Heart right ventricle (tissue), 16 donors: Measurements from ENCODE around the gene GAMT. TPM values are rescaled to one million over a fixed set of nuclear protein-coding genes. Genes with fewer than 3 reads are reported as not detected.

Source experiments
- ATAC-seq, 8 donors: fragments of 200-7000 bp; cut with Tn5 transposase; one replicate each; pipeline ENCODE4 v1.9.1; 2020; ENCODE audit warnings: mild to moderate bottlenecking in 8 of 8, moderate library complexity in 8 of 8, moderate number of reproducible peaks in 1 of 8
- DNase-seq, 2 donors: peaks; one replicate each; pipeline ENCODE4 v3.0.0-alpha.2; 2020
- H3K27ac ChIP-seq, 10 donors: fragments of 200-600 bp; sonication (generic) in 2 of 10; one replicate each; pipeline versions ENCODE4 v1.5.0 to v1.8.0; 2020 to 2022; ENCODE audit warnings: mild to moderate bottlenecking in 3 of 10
- H3K27me3 ChIP-seq, 7 donors: fragments of 200-600 bp; one replicate each; pipeline ENCODE4 v1.8.0; 2021 to 2022; ENCODE audit warnings: mild to moderate bottlenecking in 2 of 7
- H3K36me3 ChIP-seq, 9 donors: fragments of 200-600 bp; sonication (generic) in 1 of 9; one replicate each; pipeline versions ENCODE4 v1.5.0 to v1.8.0; 2020 to 2022; ENCODE audit warnings: mild to moderate bottlenecking in 2 of 9
- H3K4me1 ChIP-seq, 9 donors: fragments of 200-600 bp; sonication (generic) in 1 of 9; one replicate each; pipeline versions ENCODE4 v1.5.0 to v1.8.0; 2020 to 2022; ENCODE audit warnings: mild to moderate bottlenecking in 4 of 9
- H3K4me3 ChIP-seq, 10 donors: fragments of 200-600 bp; sonication (generic) in 2 of 10; one replicate each; pipeline versions ENCODE4 v1.5.0 to v1.8.0; 2020 to 2022; ENCODE audit warnings: mild to moderate bottlenecking in 7 of 10, moderate library complexity in 2 of 10
- H3K9me3 ChIP-seq, 11 donors: fragments of 200-600 bp in 10 of 11; sonication (generic) in 2 of 11; one replicate each; pipeline versions ENCODE4 v1.5.0 to v1.8.0; 2013 to 2022; ENCODE audit warnings: mild to moderate bottlenecking in 2 of 11, control low read depth in 1 of 11, moderate library complexity in 1 of 11
- CTCF ChIP-seq, 9 donors: fragments of 200-600 bp; sonication (generic) in 2 of 9; IDR thresholded peaks; one replicate each; pipeline versions ENCODE4 v1.5.0 to v1.8.0; 2021 to 2022; ENCODE audit warnings: antibody characterized with exemption in 9 of 9, mild to moderate bottlenecking in 5 of 9, moderate library complexity in 1 of 9
- WGBS, 2 donors: extraction: QIAGEN DNeasy Blood & Tissue Kit; methylation state at CpG; one replicate each; pipeline ENCODE4 v1.1.7; 2013; ENCODE audit warnings: inconsistent platforms in 1 of 2; 5-methylcytosine and 5-hydroxymethylcytosine counted together
- intact Hi-C, 10 donors: fragments of 100-400 bp; cut with DNase I; formaldehyde crosslinking; loops; one replicate each; pipeline versions ENCODE4 v1.11.1 to v1.14.2; 2022
- polyA plus RNA-seq, 2 donors: library from polyadenylated mRNA; stranded (reverse); fragments of 200-250 nt; gene quantifications; one replicate each; pipeline ENCODE4 v1.2.3, GENCODE V29; 2013
- total RNA-seq, 10 donors: library from RNA; stranded (reverse); fragmentation: NEBNext Ultra II Directional in 3 of 10; extraction: Animal tissue kit (Norgen Biotek cat#: 25700) in 3 of 10; gene quantifications; one replicate each; pipeline versions ENCODE4 v1.2.1 to v1.2.4, GENCODE V29; 2021 to 2023
- donor health status: Arrhythmogenic right ventricular cardiomyopathy.
- donor health status: ischemic (EF 13 %, LVEDD 7.1; RV severe dilation, severe dysfunction).
- donor health status: healthy with polysubstance abuse.
- donor health status: DM: no; HTN: yes; CAD: no.
- donor health status: DM: no; HTN: no; CAD: no.
- donor health status: ischemic (EF 25% LVEDD 6.9; RV normal size, moderate dysfunction).
- donor health status: ischemic (EF 25% LVEDD 5.7; RV mildly dilated, moderate dysfunction).
- donor health status: healthy.
- donor health status: DM: yes; HTN: yes; CAD: no.
- donor health status: Ischemic cardiomyopathy.
- donor health status: ischemic (EF 35%, LVEDD 5.7; RV mildly dilated, moderate dysfunction).
- donor health status: nonischemic (EF 11% LVEDD 7.7; RV severe dilation, severe dysfunction).
- donor health status: DM: yes; HTN: yes; CAD: no.
- donor health status: PGD.
- donor health status: ischemic (EF 29% LVEDD 5.4; RV normal size, mild dysfunction).
- donor health status: nonischemic (EF 23%, LVEDD 6.1; RV moderate dilation, normal function).

The GAMT gene
- total and polyA plus RNA-seq, 12 donors, result 30.8 to 260 (median 72.1) TPM

GRCh38 chr19:1370579-1371361, 30.6 kb downstream of the GAMT start:
- no peak for TF ChIP-seq CTCF (IDR thresholded peaks at IDR 0.05)
- Histone ChIP-seq H3K4me3 (no peak overlapping the region), H3K9me3 (no peaks in the 10 kb centered on the region), H3K27me3 (no peaks in the 10 kb centered on the region), H3K36me3 (peaks cover 0 to 92% (median 49%) of the 10 kb centered on the region in 9 donors), H3K27ac (no peak overlapping the region), H3K4me1 (peaks cover 9 to 25% (median 16%) of the 10 kb centered on the region in 9 donors)
- DNase-seq, result no peak
- 79 to 87% methylated on average over 52 of the region's 52 CpGs for WGBS, 2 donors
- peak in 1 of 8 donors; percentile 25 for ATAC-seq
- intact Hi-C loops, result loop anchor here in 1 of 10 donors (10.0 kb wide), 1 partner anchor 86 kb away; the partner anchor contains the start of gene EFNA2

GRCh38 chr19:1369214-1369805, 32.0 kb downstream of the GAMT start:
- no peaks in the 10 kb centered on the region for H3K9me3 ChIP-seq
- ATAC-seq, result no peak
- TF ChIP-seq CTCF (IDR thresholded peaks at IDR 0.05), result no peak
- peaks cover 0 to 99% (median 58%) of the 10 kb centered on the region in 9 donors for H3K36me3 ChIP-seq
- no peak for DNase-seq
- H3K27ac ChIP-seq, result no peak overlapping the region
- H3K4me1 ChIP-seq, result peaks cover 9 to 21% (median 16%) of the 10 kb centered on the region in 9 donors
- no peak overlapping the region for H3K4me3 ChIP-seq
- no peaks in the 10 kb centered on the region for H3K27me3 ChIP-seq
- WGBS, 2 donors, result 96 to 98% methylated on average over 18 of the region's 18 CpGs
- intact Hi-C loops, result loop anchor here in 2 of 10 donors (10.0 kb wide), 1 partner anchor 85 kb away; the partner anchor contains the start of gene EFNA2 (in 2 of the 2)

GRCh38 chr19:1366899-1367870, 34.2 kb downstream of the GAMT start:
- Histone ChIP-seq H3K27ac (no peak overlapping the region), H3K4me1 (peaks cover 0 to 28% (median 7%) of the 10 kb centered on the region in 9 donors), H3K27me3 (no peaks in the 10 kb centered on the region), H3K4me3 (no peak overlapping the region), H3K36me3 (peaks cover 0 to 100% (median 59%) of the 10 kb centered on the region in 9 donors), H3K9me3 (no peaks in the 10 kb centered on the region)
- no peak for DNase-seq
- intact Hi-C loops, result loop anchor here in 2 of 10 donors (10.0 kb wide), 1 partner anchor 82 kb away; the partner anchor contains the start of gene EFNA2 (in 2 of the 2)
- WGBS, 2 donors, result 83 to 84% methylated on average over 35 of the region's 35 CpGs
- ATAC-seq, result peak in 2 of 8 donors; percentile 12 to 28
- TF ChIP-seq CTCF (IDR thresholded peaks at IDR 0.05), result no peak
